ENCODE results near the gene CDC42.
"Not testable (repeated sequence)": the region's sequence is repeated elsewhere in the genome, so short reads cannot be mapped to it uniquely, and the experiment has no call there.

- not testable (repeated sequence) for TF ChIP-seq CTCF, POLR2AphosphoS5, POLR2A, EP300 (IDR thresholded peaks at IDR 0.05)
Observed at GRCh38 chr1:22092026-22092768, 39.7 kb downstream of the CDC42 start.

Measured in suprapubic skin (tissue), 4 donors.